22Rv1 (cell line): Measurements from ENCODE around the gene ABHD14A.
A peak's percentile ranks its signal among the peaks of the same experiment; 100 is the strongest.

Experiments used
- H3K27ac ChIP-seq: fragments of 450-650 bp; 2 replicates; pipeline ENCODE4 v1.5.1; 2017
- CTCF ChIP-seq: fragments of 450-650 bp; IDR thresholded peaks from 2 replicates; pipeline ENCODE4 v1.5.1; 2017; ENCODE audit warnings: mild to moderate bottlenecking
- ZFX ChIP-seq: fragments of 450-650 bp; IDR thresholded peaks from 2 replicates; pipeline ENCODE4 v1.6.1; 2017; ENCODE audit warnings: antibody characterized with exemption, borderline replicate concordance

ABHD14A gene

GRCh38 chr3:51982838-51983577 lies 8.1 kb downstream of the ABHD14A start, which contains the start of gene ACY1:
TSS of gene ACY1 (plus strand) at chr3:51983535. CDS start at chr3:51984065, 530 bp downstream.
- TF ChIP-seq ZFX (no peak), CTCF (peak; percentile 52; the same call in 1 of the 2 replicates)
- peak within 1 kb of the TSS; percentile 99 for H3K27ac ChIP-seq

- H3K27ac ChIP-seq, result peak overlapping the region; percentile 99
- TF ChIP-seq CTCF (no peak), ZFX (no peak)
Measured at GRCh38 chr3:51983578-51984268, 8.9 kb downstream of the ABHD14A start.

GRCh38 chr3:51984269-51984647 lies 9.4 kb downstream of the ABHD14A start:
- peak overlapping the region; percentile 99 for H3K27ac ChIP-seq

GRCh38 chr3:51985063-51985462 lies 10.2 kb downstream of the ABHD14A start:
- peak overlapping the region; percentile 99 for H3K27ac ChIP-seq
- TF ChIP-seq CTCF (no peak), ZFX (no peak)

More at GRCh38 chr3:51984269-51984647, 9.4 kb downstream of the ABHD14A start:
- TF ChIP-seq ZFX (no peak), CTCF (no peak)

GRCh38 chr3:51986010-51986947 lies 11.4 kb downstream of the ABHD14A start:
- no peak for TF ChIP-seq CTCF
- no peak for TF ChIP-seq ZFX
- H3K27ac ChIP-seq, result peak overlapping the region; percentile 99; the same call in 1 of the 2 replicates

- peak overlapping the region; percentile 99; the same call in 1 of the 2 replicates for H3K27ac ChIP-seq
- TF ChIP-seq ZFX (no peak), CTCF (no peak)
Measured at GRCh38 chr3:51987568-51987967, 12.7 kb downstream of the ABHD14A start.
